M059J (cell line): ENCODE measurements around the gene ADAMTSL5. TPM values are rescaled to one million over a fixed set of nuclear protein-coding genes. Genes with fewer than 3 reads are reported as not detected.
"Not testable (repeated sequence)": the region's sequence is repeated elsewhere in the genome, so short reads cannot be mapped to it uniquely, and the experiment has no call there.

Experiments
- DNase-seq: peaks from one replicate; pipeline ENCODE4 v3.0.0-alpha.2; 2012; ENCODE audit warnings: low read depth
- total RNA-seq: library from RNA; depleted of rRNA; stranded (reverse); fragments of >200 nt; shearing (Covaris generic); gene quantifications from 2 replicates; pipeline ENCODE4 v1.2.3, GENCODE V29; 2014; rRNA removed

ADAMTSL5 gene, protein sequence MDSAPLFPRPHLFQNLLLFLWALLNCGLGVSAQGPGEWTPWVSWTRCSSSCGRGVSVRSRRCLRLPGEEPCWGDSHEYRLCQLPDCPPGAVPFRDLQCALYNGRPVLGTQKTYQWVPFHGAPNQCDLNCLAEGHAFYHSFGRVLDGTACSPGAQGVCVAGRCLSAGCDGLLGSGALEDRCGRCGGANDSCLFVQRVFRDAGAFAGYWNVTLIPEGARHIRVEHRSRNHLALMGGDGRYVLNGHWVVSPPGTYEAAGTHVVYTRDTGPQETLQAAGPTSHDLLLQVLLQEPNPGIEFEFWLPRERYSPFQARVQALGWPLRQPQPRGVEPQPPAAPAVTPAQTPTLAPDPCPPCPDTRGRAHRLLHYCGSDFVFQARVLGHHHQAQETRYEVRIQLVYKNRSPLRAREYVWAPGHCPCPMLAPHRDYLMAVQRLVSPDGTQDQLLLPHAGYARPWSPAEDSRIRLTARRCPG
- total RNA-seq, result 0.84 and 3.7 TPM in 2 replicates

- peak; percentile 65 for DNase-seq
These were observed at the start of gene ADAMTSL5 for GRCh38 chr19:1512671-1513498. Gene ADAMTSL5 (minus strand): TSS chr19:1513019. CDS start chr19:1510943, 2,076 bp downstream.

- no peak for DNase-seq
These were observed 48.5 kb upstream of the ADAMTSL5 start for GRCh38 chr19:1561236-1561842.

- DNase-seq, result no peak
These were observed 47.6 kb upstream of the ADAMTSL5 start for GRCh38 chr19:1560286-1560882.

DNA sequence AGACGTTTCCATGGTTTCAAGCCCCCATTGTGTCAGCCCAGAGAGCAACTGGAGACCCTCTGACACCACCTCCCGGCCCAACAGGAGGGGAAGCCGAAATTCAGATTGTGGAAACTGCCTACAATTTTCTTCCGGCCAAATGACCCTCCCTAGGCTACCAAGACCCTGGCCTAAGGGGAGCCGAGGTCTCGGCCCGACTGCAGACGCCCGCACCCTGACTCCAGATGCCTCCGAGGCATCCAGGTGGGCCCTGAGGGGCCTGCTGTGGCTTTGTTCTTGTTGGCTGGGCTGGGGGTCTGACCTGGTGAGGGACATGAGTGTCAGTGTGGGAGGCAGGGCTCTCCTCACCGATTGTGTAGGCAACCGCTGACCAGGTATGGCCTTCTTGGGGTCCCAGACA, 45.7 kb upstream of the ADAMTSL5 start:
- no peak for DNase-seq

- DNase-seq, result no peak
These were observed 43.7 kb upstream of the ADAMTSL5 start for GRCh38 chr19:1556390-1557070.

- DNase-seq, result no peak
These were observed 42.9 kb upstream of the ADAMTSL5 start for GRCh38 chr19:1555487-1556389.

- no peak for DNase-seq
These were observed 42.1 kb upstream of the ADAMTSL5 start for GRCh38 chr19:1554968-1555367.

- DNase-seq, result no peak
These were observed 40.6 kb upstream of the ADAMTSL5 start for GRCh38 chr19:1553415-1553814.

GRCh38 chr19:1551068-1552040, 38.5 kb upstream of the ADAMTSL5 start:
- DNase-seq, result no peak

DNA sequence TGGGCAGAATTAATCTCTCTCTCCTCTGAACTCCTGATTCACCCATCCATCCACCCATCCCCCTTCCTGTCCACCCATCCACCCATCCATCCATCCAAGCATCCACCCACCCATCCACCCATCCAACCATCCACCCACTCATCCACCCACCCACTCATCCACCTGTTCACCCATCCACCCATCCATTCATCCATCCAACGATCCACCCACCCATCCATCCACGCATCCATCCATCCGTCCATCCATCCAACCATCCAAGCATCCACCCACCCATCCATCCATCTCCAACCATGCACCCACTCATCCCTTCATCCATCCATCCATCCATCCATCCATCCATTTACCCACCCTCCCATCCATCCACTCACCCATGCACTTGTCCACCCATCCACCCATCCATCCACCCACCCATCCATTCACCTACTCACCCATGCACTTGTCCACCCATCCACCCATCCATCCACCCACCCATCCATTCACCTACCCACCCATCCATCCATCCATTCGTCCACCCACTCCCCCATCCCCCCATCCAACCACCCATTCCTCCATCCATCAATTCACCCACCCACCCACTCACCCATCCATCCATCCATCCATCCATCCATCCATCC, 36.6 kb upstream of the ADAMTSL5 start:
- DNase-seq, result no peak

DNA sequence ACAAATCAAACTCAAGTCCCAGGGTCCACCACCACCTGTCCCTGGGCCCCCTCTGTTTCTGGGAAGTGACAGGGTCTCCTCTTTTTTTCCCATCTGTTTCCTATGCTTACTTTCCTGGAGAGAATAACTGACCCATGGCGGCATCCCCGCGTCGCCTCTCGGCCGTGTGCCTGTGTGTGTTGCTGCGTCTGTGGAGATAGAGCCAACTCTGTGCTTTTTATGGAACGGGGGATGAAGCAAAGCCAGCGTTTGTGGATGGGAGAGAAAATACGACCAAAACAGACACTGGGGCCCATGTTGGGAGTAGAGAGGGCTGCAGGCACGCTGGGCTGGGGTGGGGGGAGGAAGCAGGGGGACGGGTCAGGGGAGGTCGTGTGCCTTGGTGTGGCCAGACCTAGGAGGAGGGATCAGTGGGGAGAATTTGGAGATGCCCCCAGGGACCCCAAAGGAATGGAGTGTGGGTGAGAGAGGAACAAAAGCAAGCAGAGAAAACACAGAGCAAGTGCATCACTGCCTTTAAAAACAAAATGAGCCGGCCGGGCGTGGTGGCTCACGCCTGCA, 27.6 kb upstream of the ADAMTSL5 start:
- no peak for DNase-seq

- DNase-seq, result not testable (repeated sequence)
These were observed 26.9 kb upstream of the ADAMTSL5 start for GRCh38 chr19:1539749-1540148.

DNA sequence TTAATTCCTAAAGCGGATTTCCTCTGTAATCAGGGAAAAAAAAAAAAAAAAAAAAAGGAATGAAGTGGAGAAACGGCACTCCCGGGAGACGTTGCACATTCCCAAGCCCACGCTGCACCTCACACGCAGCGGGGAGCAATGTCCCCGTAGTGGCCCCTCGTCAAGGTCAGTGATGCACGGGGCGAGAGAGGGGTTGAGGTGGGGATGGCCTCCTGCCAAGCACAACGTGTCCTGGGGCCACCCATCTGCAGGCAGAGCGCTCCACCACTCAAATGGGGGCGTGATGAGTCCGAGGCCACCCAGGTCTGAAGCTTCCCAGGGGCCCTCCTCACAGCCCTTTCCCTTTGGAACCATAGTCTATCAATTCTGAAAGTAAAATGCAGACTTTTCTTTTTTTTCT, 26.2 kb upstream of the ADAMTSL5 start:
- DNase-seq, result no peak

DNA sequence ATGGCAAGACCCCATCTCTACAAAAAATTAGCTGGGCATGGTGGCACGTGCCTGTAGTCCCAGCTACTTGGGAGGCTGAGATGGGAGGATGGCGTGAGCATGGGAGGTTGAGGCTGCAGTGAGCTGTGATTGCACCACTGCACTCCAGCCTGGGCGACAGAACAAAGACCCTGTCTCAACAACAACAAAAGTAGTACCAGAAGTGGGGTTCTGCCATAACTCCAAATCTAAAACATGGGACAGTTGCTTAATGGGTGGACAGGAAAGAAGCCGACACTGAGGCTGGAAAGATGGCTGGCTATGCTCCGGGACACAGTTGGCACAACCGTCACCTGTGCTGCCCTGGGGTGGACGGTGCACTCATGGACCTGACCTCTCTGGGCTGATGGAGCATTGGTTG, 22.9 kb upstream of the ADAMTSL5 start:
- not testable (repeated sequence) for DNase-seq

DNA sequence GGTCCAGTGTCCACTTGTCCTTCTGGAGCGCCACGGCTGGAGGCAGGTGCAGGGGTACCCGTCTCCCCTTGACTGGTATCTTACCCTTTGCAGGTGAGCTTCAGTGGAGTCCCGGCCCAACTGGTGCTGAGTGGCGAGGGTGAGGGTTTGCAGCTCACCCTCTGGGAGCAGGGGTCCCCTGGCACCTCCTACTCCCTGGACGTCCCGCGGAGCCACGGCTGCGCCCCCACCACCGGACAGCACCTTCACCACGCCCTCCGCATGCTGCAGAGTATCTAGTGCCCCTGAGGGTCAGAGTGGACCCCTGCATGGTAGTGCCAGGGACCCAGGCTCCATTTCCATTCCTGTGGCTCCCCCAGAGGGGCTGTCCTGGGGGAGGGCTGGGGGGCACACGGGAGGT, 22.2 kb upstream of the ADAMTSL5 start:
- DNase-seq, result no peak

GRCh38 chr19:1533510-1534150, 20.8 kb upstream of the ADAMTSL5 start:
- no peak for DNase-seq

DNA sequence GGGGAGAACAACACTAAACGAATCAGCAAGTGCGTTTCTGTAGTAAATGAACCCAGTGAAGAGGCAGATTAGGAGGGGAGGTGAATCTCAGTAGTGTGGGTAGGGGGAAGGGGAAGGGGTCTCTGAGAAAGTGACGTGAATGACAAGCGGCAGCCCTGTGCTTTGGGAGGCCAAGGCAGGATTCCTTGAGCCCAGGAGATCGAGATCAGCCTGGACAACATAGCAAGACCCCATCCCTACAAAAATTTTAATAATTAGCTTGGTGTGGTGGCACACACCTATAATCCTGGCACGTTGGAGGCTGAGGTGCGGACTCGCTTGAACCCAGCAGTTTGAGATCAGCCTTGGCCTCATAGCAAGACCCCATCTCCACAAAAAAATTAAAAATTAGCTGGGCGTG, 19.2 kb upstream of the ADAMTSL5 start:
- no peak for DNase-seq

DNA sequence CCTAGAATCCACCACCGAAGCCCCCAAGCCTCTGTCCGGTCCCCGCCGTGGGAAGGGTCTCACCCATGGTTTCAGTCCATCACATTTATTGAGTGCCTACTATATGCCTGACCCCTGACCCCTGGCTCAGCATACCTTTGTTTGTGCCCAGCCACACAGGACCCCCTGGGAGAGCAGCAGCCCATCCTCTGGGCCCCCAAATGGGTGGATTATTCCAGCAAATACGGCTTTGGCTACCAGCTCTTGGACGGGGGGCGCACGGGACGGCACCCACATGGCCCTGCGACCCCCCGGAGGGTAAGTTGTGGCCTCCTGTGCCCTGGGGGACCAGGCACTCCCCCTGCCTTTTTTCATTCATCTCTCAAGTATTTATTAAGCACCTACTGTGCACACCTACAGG, 18.8 kb upstream of the ADAMTSL5 start:
- no peak for DNase-seq
